GM12878 (cell line): Measurements from ENCODE around the gene MAFF. TPM values are rescaled to one million over a fixed set of nuclear protein-coding genes. Genes with fewer than 3 reads are reported as not detected.

Experiments
- BACH1 ChIP-seq: fragments of 450-650 bp; IDR thresholded peaks from 2 replicates; pipeline ENCODE4 v1.6.1; 2017; ENCODE audit warnings: mild to moderate bottlenecking, borderline replicate concordance
- CBFB ChIP-seq: IDR thresholded peaks from 2 replicates; pipeline ENCODE4 v1.6.1; 2016; ENCODE audit warnings: antibody characterized with exemption, low read depth
- CHD1 ChIP-seq: IDR thresholded peaks from 2 replicates; pipeline ENCODE4 v1.6.1; 2012; ENCODE audit warnings: low read depth, low read length, improper control_type of control experiment
- CTCF ChIP-seq, 3 experiments: IDR thresholded peaks in 2 of 3; conservative IDR thresholded peaks in 1 of 3; 2 replicates each; pipeline ENCODE4 v1.5.1; 2011; ENCODE audit warnings: low read depth in 3 of 3, low read length in 3 of 3, mild to moderate bottlenecking in 3 of 3, control low read depth in 2 of 3, moderate library complexity in 2 of 3, inconsistent platforms in 1 of 3, mixed read lengths in 1 of 3; ENCODE audit not compliant: control insufficient read depth in 2 of 3, insufficient read depth in 1 of 3; ENCODE audit errors: extremely low read depth in 1 of 3
- IRF5 ChIP-seq: fragments of 450-650 bp; IDR thresholded peaks from 2 replicates; pipeline ENCODE4 v1.6.1; 2017; ENCODE audit warnings: borderline replicate concordance
- NRF1 ChIP-seq: conservative IDR thresholded peaks from 2 replicates; pipeline ENCODE4 v1.6.1; 2011; ENCODE audit warnings: mild to moderate bottlenecking, low read depth, low read length, improper control_type of control experiment
- PAX5 ChIP-seq: IDR thresholded peaks from 2 replicates; pipeline ENCODE4 v1.6.1; 2011; ENCODE audit warnings: low read depth, low read length, borderline replicate concordance
- SKIL ChIP-seq: fragments of 450-650 bp; IDR thresholded peaks from 2 replicates; pipeline ENCODE4 v1.6.1; 2017; ENCODE audit warnings: mild to moderate bottlenecking, low read depth, inconsistent platforms; ENCODE audit not compliant: poor library complexity, severe bottlenecking
- STAT1 ChIP-seq: fragments of 450-650 bp; conservative IDR thresholded peaks from 2 replicates; pipeline ENCODE4 v1.6.1; 2014; ENCODE audit warnings: antibody characterized with exemption, mild to moderate bottlenecking
- STAT3 ChIP-seq: IDR thresholded peaks from 2 replicates; pipeline ENCODE4 v1.6.1; 2011; ENCODE audit warnings: low read depth, low read length, improper control_type of control experiment
- TCF7 ChIP-seq: IDR thresholded peaks from 2 replicates; pipeline ENCODE4 v1.6.1; 2014; ENCODE audit warnings: antibody characterized with exemption, borderline replicate concordance
- WRNIP1 ChIP-seq: IDR thresholded peaks from 2 replicates; pipeline ENCODE4 v1.6.1; 2011; ENCODE audit warnings: low read depth, low read length, improper control_type of control experiment, borderline replicate concordance
- ZBTB11 ChIP-seq: fragments of 450-650 bp; formaldehyde crosslinking; IDR thresholded peaks from 2 replicates; pipeline ENCODE4 v1.5.0; 2022; ENCODE audit warnings: mild to moderate bottlenecking, missing genetic modification characterization
- ZBTB33 ChIP-seq: fragments of 450-650 bp; IDR thresholded peaks from 2 replicates; pipeline ENCODE4 v1.6.1; 2017; ENCODE audit warnings: mild to moderate bottlenecking
- ZBTB4 ChIP-seq: fragments of 450-650 bp; formaldehyde crosslinking; IDR thresholded peaks from 2 replicates; pipeline ENCODE4 v1.4.0; 2022; ENCODE audit warnings: mild to moderate bottlenecking, moderate library complexity
- polyA plus RNA-seq, 11 experiments: library from polyadenylated mRNA; depleted of rRNA in 4 of 11; unstranded in 6 of 11; stranded (reverse) in 5 of 11; fragments of >200 nt; fragmentation: Nextera tagmentation in 4 of 11; fragmentation: Illumina TruSeq in 1 of 11; extraction: Ambion mirVana in 4 of 11; extraction: Trizol in 1 of 11; gene quantifications; 1 replicate in 1 of 11; 2 replicates in 10 of 11; pipeline versions ENCODE4 v1.2.1 to v1.2.3, GENCODE V29; 2011 to 2016; ENCODE audit warnings: inconsistent platforms in 2 of 11, missing spikeins in 2 of 11, low read depth in 1 of 11
- total RNA-seq, 4 experiments: library from RNA; depleted of rRNA in 3 of 4; stranded (reverse); fragments of >200 nt in 3 of 4; fragmentation: Illumina TruSeq in 1 of 4; extraction: Trizol in 1 of 4; gene quantifications; 2 replicates each; pipeline versions ENCODE4 v1.2.1 to v1.2.3, GENCODE V29; 2013 to 2021

Gene MAFF
- total and polyA plus RNA-seq, 10 of the 15 experiments (the other 5 are each of a cell fraction or from before 2014, with no cell fraction given): 0.22 to 2.3 (median 0.81) TPM; not detected in 1

GRCh38 chr22:38204784-38205183 lies 3.0 kb downstream of the MAFF start (continued):
- TF ChIP-seq CHD1: no peak
- no peak for TF ChIP-seq IRF5
- TF ChIP-seq ZBTB11 (CRISPR knock-in tag): no peak
- no peak for TF ChIP-seq ZBTB33
- no peak for TF ChIP-seq TCF7
- no peak for TF ChIP-seq ZBTB4 (CRISPR knock-in tag)
- no peak for TF ChIP-seq WRNIP1
- peak; percentile 83 for TF ChIP-seq PAX5
- TF ChIP-seq CBFB: peak; percentile 77; the same call in 1 of the 2 replicates
- no peak for TF ChIP-seq STAT1
- no peak for TF ChIP-seq NRF1
- TF ChIP-seq STAT3: no peak
- peak; percentile 27 for TF ChIP-seq SKIL
- TF ChIP-seq CTCF (IDR thresholded peaks at IDR 0.05 in 2 of 3, conservative IDR thresholded peaks at IDR 0.05 in 1 of 3; ENCODE audit: control insufficient read depth in 2 of 3, extremely low read depth in 1 of 3, insufficient read depth in 1 of 3, low read depth in 3 of 3, low read length in 3 of 3): no peak
- no peak for TF ChIP-seq BACH1
